ENCODE data around the gene ZNF862. TPM values are rescaled to one million over a fixed set of nuclear protein-coding genes. Genes with fewer than 3 reads are reported as not detected.

ZNF862 gene
- total and polyA plus RNA-seq, 9 donors = 11.4 to 29.8 (median 22.7) TPM

GRCh38 chr7:149795126-149795525 lies 43.0 kb upstream of the ZNF862 start:
- H3K27me3 ChIP-seq = no peaks in the 10 kb centered on the region
- TF ChIP-seq CTCF (IDR thresholded peaks at IDR 0.05) = no peak
- WGBS, 3 donors = 72 to 83% (median 79%) methylated on average over 6 to 10 of the region's 10 CpGs
- no peaks in the 10 kb centered on the region for H3K36me3 ChIP-seq
- no peaks in the 10 kb centered on the region for H3K4me1 ChIP-seq (ENCODE audit: insufficient read depth)
- H3K9me3 ChIP-seq = no peaks in the 10 kb centered on the region
- DNase-seq = no peak
- intact Hi-C loops (cut with DNase I) = no loop called here
- H3K27ac ChIP-seq = no peak overlapping the region
- H3K4me3 ChIP-seq = no peak overlapping the region

- Histone ChIP-seq H3K9me3 (no peaks in the 10 kb centered on the region), H3K4me3 (no peak overlapping the region), H3K27ac (no peak overlapping the region), H3K36me3 (no peaks in the 10 kb centered on the region), H3K4me1 (ENCODE audit: insufficient read depth) (no peaks in the 10 kb centered on the region), H3K27me3 (no peaks in the 10 kb centered on the region)
- no peak for DNase-seq
- intact Hi-C loops (cut with DNase I) = no loop called here
- TF ChIP-seq EP300 (IDR thresholded peaks at IDR 0.05) (no peak), CTCF (IDR thresholded peaks at IDR 0.05) (no peak)
- WGBS, 3 donors = 89 to 94% (median 90%) methylated on average over 19 of the region's 19 CpGs
Observed at GRCh38 chr7:149796287-149796860, 41.8 kb upstream of the ZNF862 start.

GRCh38 chr7:149797771-149798170 lies 40.4 kb upstream of the ZNF862 start:
- no peak for TF ChIP-seq CTCF (IDR thresholded peaks at IDR 0.05)
- TF ChIP-seq POLR2A (IDR thresholded peaks at IDR 0.05) = no peak
- no peak for TF ChIP-seq EP300 (IDR thresholded peaks at IDR 0.05)
- no peak for DNase-seq
- Histone ChIP-seq H3K9me3 (no peaks in the 10 kb centered on the region), H3K4me3 (no peak overlapping the region), H3K27ac (no peak overlapping the region), H3K4me1 (ENCODE audit: insufficient read depth) (no peaks in the 10 kb centered on the region), H3K27me3 (no peaks in the 10 kb centered on the region), H3K36me3 (no peaks in the 10 kb centered on the region)
- intact Hi-C loops (cut with DNase I) = no loop called here
- WGBS, 3 donors = 81 to 91% (median 88%) methylated on average over 7 of the region's 7 CpGs

GRCh38 chr7:149799397-149800168 lies 38.6 kb upstream of the ZNF862 start:
- Histone ChIP-seq H3K27ac (no peak overlapping the region), H3K4me3 (no peak overlapping the region), H3K9me3 (no peaks in the 10 kb centered on the region), H3K4me1 (ENCODE audit: insufficient read depth) (no peaks in the 10 kb centered on the region), H3K36me3 (no peaks in the 10 kb centered on the region), H3K27me3 (no peaks in the 10 kb centered on the region)
- DNase-seq = peak in 2 of 5 donors; percentile 39 to 44
- WGBS, 3 donors = 66 to 73% (median 68%) methylated on average over 8 of the region's 8 CpGs
- TF ChIP-seq POLR2A (IDR thresholded peaks at IDR 0.05) (no peak), CTCF (IDR thresholded peaks at IDR 0.05) (no peak), EP300 (IDR thresholded peaks at IDR 0.05) (no peak)
- intact Hi-C loops (cut with DNase I) = no loop called here
